K562 (cell line): ENCODE measurements around the gene MPHOSPH8. TPM values are rescaled to one million over a fixed set of nuclear protein-coding genes. Genes with fewer than 3 reads are reported as not detected.

Source experiments
- ATAC-seq: fragments of 200-7000 bp; cut with Tn5 transposase; 3 replicates; pipeline ENCODE4 v1.9.1; 2020; ENCODE audit warnings: moderate library complexity
- BruUV-seq: library from RNA; stranded (reverse); fragments of 400-500 nt; replicated peaks from 2 replicates; lab custom pipeline; 2021; lab: Mats Ljungman, UMichigan
- CTCF ChIA-PET: fragments of 300-600 bp; formaldehyde crosslinking; extraction: SDS; loops from one replicate; lab custom pipeline; 2021; ENCODE audit warnings: low intra/inter-chr PET ratio; lab: Yijun Ruan, JAX
- POLR2A ChIA-PET: fragments of 300-600, 350-650 bp; sonication (Branson Sonifier 250); formaldehyde crosslinking; extraction: SDS; loops from one replicate; lab custom pipeline; 2021; ENCODE audit warnings: antibody characterized with exemption, inconsistent platforms; lab: Yijun Ruan, JAX
- DNase-seq, 4 experiments: peaks; one replicate each; pipeline versions ENCODE4 v3.0.0 to v3.0.0-alpha.2; 2011 to 2018; ENCODE audit warnings: low spot score in 3 of 4, mixed read lengths in 3 of 4; ENCODE audit errors: extremely low read depth in 1 of 4
- FAIRE-seq: peaks from 2 replicates; lab custom pipeline; 2011; peaks lifted over from hg19 to GRCh38; lab: Jason Lieb, UNC
- H2AFZ ChIP-seq: 2 replicates; pipeline ENCODE4 v1.6.0; 2011; ENCODE audit warnings: low read depth, low read length, control low read depth, inconsistent platforms
- H3K27ac ChIP-seq: fragments of 200-600 bp; 3 replicates; pipeline ENCODE4 v1.8.0; 2011; ENCODE audit warnings: low read depth, mild to moderate bottlenecking, control low read depth, inconsistent platforms, low read length, moderate library complexity, mixed read lengths; ENCODE audit errors: extremely low read depth
- H3K27me3 ChIP-seq, 2 experiments: fragments of 300-600 bp in 1 of 2; 2 replicates in 1 of 2; 3 replicates in 1 of 2; pipeline versions ENCODE4 v1.6.0 to v1.8.0; 2011; ENCODE audit warnings: inconsistent platforms in 2 of 2, low read length in 2 of 2, mild to moderate bottlenecking in 1 of 2, mixed read lengths in 1 of 2, moderate library complexity in 1 of 2; ENCODE audit not compliant: control insufficient read depth in 2 of 2, insufficient read depth in 2 of 2
- H3K36me3 ChIP-seq: fragments of 300-600 bp; 3 replicates; pipeline ENCODE4 v1.8.0; 2011; ENCODE audit warnings: mild to moderate bottlenecking, low read length, inconsistent platforms; ENCODE audit not compliant: control insufficient read depth, insufficient read depth
- H3K4me1 ChIP-seq, 2 experiments: fragments of 200-600 bp in 1 of 2; replicated peaks in 1 of 2; 2 replicates in 1 of 2; 3 replicates in 1 of 2; pipeline versions ENCODE4 v1.5.1 to v1.8.0; 2011; ENCODE audit warnings: inconsistent platforms in 2 of 2, low read length in 2 of 2, mild to moderate bottlenecking in 1 of 2, mixed read lengths in 1 of 2, moderate library complexity in 1 of 2; ENCODE audit not compliant: control insufficient read depth in 2 of 2, insufficient read depth in 2 of 2
- H3K4me2 ChIP-seq: 2 replicates; pipeline ENCODE4 v1.6.1; 2011; ENCODE audit warnings: low read length, control low read depth, inconsistent platforms, mixed read lengths; ENCODE audit not compliant: insufficient read depth
- H3K4me3 ChIP-seq: fragments of 200-600 bp; sonication (generic), shearing (Covaris generic); 2 replicates; pipeline ENCODE4 v1.5.1; 2016; ENCODE audit warnings: control low read depth, inconsistent platforms
- H3K79me2 ChIP-seq: fragments of 200-600 bp; 3 replicates; pipeline ENCODE4 v1.8.0; 2011; ENCODE audit warnings: low read length, inconsistent platforms; ENCODE audit not compliant: control insufficient read depth, insufficient read depth
- H3K9ac ChIP-seq, 2 experiments: 2 replicates each; pipeline versions ENCODE4 v1.6.0 to v1.6.1; 2011; ENCODE audit warnings: low read depth in 2 of 2, low read length in 2 of 2, control low read depth in 1 of 2, inconsistent platforms in 1 of 2, mild to moderate bottlenecking in 1 of 2, mixed read lengths in 1 of 2; ENCODE audit not compliant: insufficient read depth in 1 of 2
- H3K9me1 ChIP-seq: one replicate; pipeline ENCODE4 v1.6.0; 2011; ENCODE audit warnings: inconsistent platforms, mild to moderate bottlenecking, low read length, moderate library complexity; ENCODE audit not compliant: control insufficient read depth, insufficient read depth
- H3K9me3 ChIP-seq: replicated peaks from 2 replicates; pipeline ENCODE4 v1.5.1; 2011; ENCODE audit warnings: low read depth, low read length, inconsistent platforms; ENCODE audit not compliant: control insufficient read depth, insufficient read depth
- H4K20me1 ChIP-seq: replicated peaks from 2 replicates; pipeline ENCODE4 v1.6.1; 2011; ENCODE audit warnings: low read length, inconsistent platforms, mixed read lengths; ENCODE audit not compliant: control insufficient read depth, insufficient read depth
- ATF7 ChIP-seq: fragments of 450-650 bp; IDR thresholded peaks from 2 replicates; pipeline ENCODE4 v1.7.1; 2014; ENCODE audit warnings: mild to moderate bottlenecking, moderate library complexity
- BHLHE40 ChIP-seq: IDR thresholded peaks from 2 replicates; pipeline ENCODE4 v1.6.1; 2011; ENCODE audit warnings: low read length, improper control_type of control experiment
- CBFA2T2 ChIP-seq: fragments of 450-650 bp; conservative IDR thresholded peaks from 2 replicates; pipeline ENCODE4 v1.6.1; 2017; ENCODE audit warnings: mild to moderate bottlenecking
- E2F3 ChIP-seq: fragments of 250-450 bp; sonication (Bioruptor Pico); IDR thresholded peaks from 2 replicates; pipeline ENCODE4 v1.4.0; 2020; ENCODE audit warnings: mild to moderate bottlenecking
- FOXM1 ChIP-seq, 2 experiments: fragments of 450-650 bp in 1 of 2; sonication (generic) in 1 of 2; formaldehyde crosslinking in 1 of 2; IDR thresholded peaks; 2 replicates each; pipeline versions ENCODE4 v1.6.1 to v1.9.0; 2017 to 2022; ENCODE audit warnings: low read depth in 2 of 2, mild to moderate bottlenecking in 2 of 2, missing genetic modification reagents in 1 of 2, moderate library complexity in 1 of 2
- GABPB1 ChIP-seq: sonication (generic); formaldehyde crosslinking; IDR thresholded peaks from 2 replicates; pipeline ENCODE4 v1.8.0; 2022; ENCODE audit warnings: mild to moderate bottlenecking, missing genetic modification reagents
- MAFF ChIP-seq: IDR thresholded peaks from 2 replicates; pipeline ENCODE4 v1.6.1; 2012; ENCODE audit warnings: low read length, improper control_type of control experiment
- RBFOX2 ChIP-seq: fragments of 200-400 bp; formaldehyde crosslinking; IDR thresholded peaks from 2 replicates; pipeline ENCODE4 v1.6.1; 2017; ENCODE audit warnings: low read depth, mild to moderate bottlenecking, low read length, moderate library complexity
- TCF3 ChIP-seq: sonication (generic); formaldehyde crosslinking; IDR thresholded peaks from 2 replicates; pipeline ENCODE4 v1.4.0; 2020; ENCODE audit warnings: mild to moderate bottlenecking, missing genetic modification reagents
- THRAP3 ChIP-seq: fragments of 450-650 bp; IDR thresholded peaks from 2 replicates; pipeline ENCODE4 v1.6.1; 2016; ENCODE audit warnings: mild to moderate bottlenecking, inconsistent platforms, borderline replicate concordance
- ZEB2 ChIP-seq: fragments of 450-650 bp; IDR thresholded peaks from 2 replicates; pipeline ENCODE4 v1.6.1; 2016
- ZNF134 ChIP-seq: fragments of 250-450 bp; sonication (Bioruptor Pico); conservative IDR thresholded peaks from 2 replicates; pipeline ENCODE4 v1.4.0; 2020
- in situ Hi-C: fragments of 300-500 bp; cut with MboI; formaldehyde crosslinking; loops from 4 replicates; pipeline ENCODE4 v1.15.0; 2018; ENCODE audit warnings: inconsistent platforms, mixed read lengths
- intact Hi-C: fragments of 100-400 bp; cut with micrococcal nuclease; formaldehyde crosslinking; loops from 2 replicates; pipeline ENCODE4 v1.14.2; 2022
- polyA plus RNA-seq, 8 experiments: library from polyadenylated mRNA; depleted of rRNA in 4 of 8; stranded (reverse) in 5 of 8; unstranded in 3 of 8; fragments of >200 nt; fragmentation: Nextera tagmentation in 2 of 8; fragmentation: Illumina TruSeq in 1 of 8; extraction: Ambion mirVana in 2 of 8; extraction: Trizol in 1 of 8; gene quantifications; 2 replicates each; pipeline versions ENCODE4 v1.2.1 to v1.2.3, GENCODE V29; 2011 to 2014; ENCODE audit warnings: inconsistent platforms in 1 of 8, missing spikeins in 1 of 8
- total RNA-seq, 7 experiments: library from RNA; depleted of rRNA in 6 of 7; stranded (reverse); fragments of >200 nt in 6 of 7; fragmentation: Illumina TruSeq in 2 of 7; extraction: Trizol in 2 of 7; gene quantifications; 2 replicates each; pipeline versions ENCODE4 v1.2.1 to v1.2.3, GENCODE V29; 2011 to 2021; ENCODE audit warnings: low replicate concordance in 1 of 7
- TF ChIP-seq, protein P1 (sequence below): fragments of 250-450 bp; sonication (Bioruptor Pico); IDR thresholded peaks from 2 replicates; pipeline ENCODE4 v1.5.0; 2021; ENCODE audit warnings: mild to moderate bottlenecking, moderate library complexity
- TF ChIP-seq, protein P2 (sequence below): fragments of 450-650 bp; conservative IDR thresholded peaks from 2 replicates; pipeline ENCODE4 v1.6.1; 2016; ENCODE audit warnings: missing genetic modification characterization, low read depth, mild to moderate bottlenecking, missing compliant biosample characterization, moderate library complexity
- TF ChIP-seq, protein P3 (sequence below): sonication (generic); formaldehyde crosslinking; IDR thresholded peaks from 2 replicates; pipeline ENCODE4 v1.4.0; 2020; ENCODE audit warnings: mild to moderate bottlenecking, missing genetic modification reagents

The MPHOSPH8 gene
- total and polyA plus RNA-seq, 9 of the 15 experiments (the other 6 are each of a cell fraction or from before 2014, with no cell fraction given), result 10.3 to 24.8 (median 16.6) TPM

DNA sequence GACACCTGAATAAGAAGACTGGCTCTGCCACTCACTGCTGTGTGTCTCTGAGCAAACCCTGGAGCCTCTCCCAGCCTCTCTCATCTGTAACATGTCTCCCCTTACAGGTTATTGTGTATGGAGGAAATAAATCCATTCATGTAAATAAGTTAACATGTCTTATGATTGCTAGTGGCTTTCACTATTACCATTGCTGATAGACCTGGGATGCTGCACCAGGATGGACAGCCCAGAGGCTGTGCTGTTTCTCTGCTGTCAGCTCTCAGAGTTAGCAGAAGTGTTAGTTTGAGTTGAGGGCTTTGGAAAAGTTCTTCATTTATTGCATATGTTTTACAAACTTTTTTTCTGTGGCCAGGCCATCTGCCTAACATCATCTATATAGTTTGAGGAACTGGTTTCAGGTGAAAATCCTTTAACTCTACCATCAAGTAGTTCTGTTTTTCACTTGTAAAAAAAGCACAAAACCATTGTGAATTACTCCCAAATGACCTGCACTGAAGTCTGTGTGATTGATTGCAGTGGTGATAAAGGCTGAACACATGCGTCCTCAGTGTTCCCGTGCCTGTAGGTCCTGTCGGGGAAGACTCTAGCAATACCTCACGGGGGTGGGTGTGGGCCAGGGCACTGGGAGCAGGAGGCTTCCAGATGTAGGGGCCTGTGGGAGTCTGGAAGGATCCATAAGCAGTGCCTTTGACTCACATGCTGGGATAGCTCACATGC, 24.6 kb downstream of the MPHOSPH8 start (continued):
- TF ChIP-seq, protein P1, sequence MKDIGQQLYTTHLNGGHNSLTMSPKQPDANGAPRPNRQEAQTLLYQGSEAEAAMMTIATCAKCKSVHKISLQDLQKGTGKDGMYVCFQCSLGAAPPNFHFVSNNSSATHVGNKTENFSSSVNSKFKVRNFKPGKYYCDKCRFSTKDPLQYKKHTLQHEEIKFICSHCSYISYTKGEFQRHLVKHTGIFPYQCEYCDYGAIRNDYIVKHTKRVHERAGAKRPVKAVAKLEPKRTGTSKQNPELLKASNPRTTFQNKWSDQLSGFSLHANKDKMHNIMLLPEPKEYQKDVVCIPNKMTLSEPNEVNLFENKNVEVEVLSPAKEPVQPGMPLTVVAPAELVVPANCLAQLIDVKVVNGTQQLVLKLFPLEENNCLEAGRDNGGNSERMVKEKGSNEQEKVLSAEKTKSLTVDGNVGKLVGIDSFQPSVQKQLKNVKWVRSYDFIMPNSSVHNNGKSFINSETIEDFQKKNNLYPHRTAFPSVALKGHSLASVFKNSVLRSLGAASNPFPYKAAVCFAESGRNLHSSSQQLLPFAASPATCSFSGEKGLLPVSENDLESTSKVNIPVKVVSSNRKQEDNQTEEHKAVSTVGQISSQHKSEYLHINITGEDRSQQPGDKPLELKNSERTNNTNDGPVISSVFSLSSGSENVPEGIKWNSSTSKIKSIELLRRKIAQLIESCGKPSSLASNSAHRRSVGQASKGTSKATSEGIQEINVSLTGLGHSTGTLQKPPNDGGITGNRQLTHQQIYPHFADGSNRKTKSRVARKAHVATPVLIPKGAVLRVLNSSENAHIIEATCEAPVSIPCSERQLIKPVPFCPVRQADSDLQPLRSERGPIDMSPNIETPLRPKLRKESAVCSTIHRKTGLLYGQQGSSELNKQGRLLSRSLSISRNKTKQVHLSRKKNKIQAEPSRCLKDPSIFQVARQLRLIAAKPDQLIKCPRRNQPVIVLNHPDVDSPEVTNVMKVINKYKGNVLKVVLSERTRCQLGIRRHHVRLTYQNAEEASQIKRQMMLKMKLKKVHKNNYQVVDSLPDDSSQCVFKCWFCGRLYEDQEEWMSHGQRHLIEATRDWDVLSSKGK, result no peak
- no peak for TF ChIP-seq ATF7
- no peak for TF ChIP-seq BHLHE40
- TF ChIP-seq CBFA2T2, result no peak

DNA sequence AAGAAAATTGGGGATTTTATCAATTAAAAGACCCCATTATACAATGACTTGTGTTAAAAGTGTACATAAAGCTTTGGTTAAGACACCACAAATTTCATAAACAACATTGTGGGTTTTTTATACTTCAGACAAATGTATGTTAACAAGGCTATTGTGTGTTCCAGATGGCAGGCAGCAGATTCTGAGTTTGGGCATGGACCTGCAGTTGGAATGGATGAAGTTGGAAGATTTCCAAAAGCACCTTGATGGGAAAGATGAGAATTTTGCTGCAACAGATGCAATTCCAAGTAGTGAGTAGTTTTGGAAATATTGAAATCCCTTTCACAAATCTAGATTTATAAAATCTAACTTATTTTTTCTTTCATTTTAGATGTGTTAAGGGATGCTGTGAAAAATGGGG, 25.4 kb downstream of the MPHOSPH8 start:
- DNase-seq, result no peak
- Histone ChIP-seq H3K9ac (no peak overlapping the region), H3K4me1 (no peaks in the 10 kb centered on the region), H3K36me3 (peaks cover 39% of the 10 kb centered on the region), H3K9me3 (no peaks in the 10 kb centered on the region), H3K27ac (no peak overlapping the region), H4K20me1 (no peaks in the 10 kb centered on the region), H3K4me2 (no peak overlapping the region), H3K9me1 (no peaks in the 10 kb centered on the region), H2AFZ (no peak overlapping the region), H3K4me3 (no peak overlapping the region), H3K79me2 (no peaks in the 10 kb centered on the region), H3K27me3 (no peaks in the 10 kb centered on the region)
- in situ Hi-C loops, result no loop called here
- no peak for FAIRE-seq
- ChIA-PET CTCF (no interaction called here), POLR2A (no interaction called here)
- intact Hi-C loops, result no loop called here
- no peak for ATAC-seq
- BruUV-seq, result no TSS peak
- TF ChIP-seq ZNF134 (CRISPR knock-in tag) (no peak), TCF3 (CRISPR knock-in tag) (no peak), GABPB1 (CRISPR knock-in tag) (no peak), ZEB2 (no peak), E2F3 (CRISPR knock-in tag) (no peak), FOXM1 (IDR thresholded peaks at IDR 0.05; ENCODE audit: low read depth) (no peak), FOXM1 (CRISPR knock-in tag; IDR thresholded peaks at IDR 0.05; ENCODE audit: low read depth) (no peak), MAFF (no peak), RBFOX2 (no peak), THRAP3 (no peak)
- TF ChIP-seq, protein P2, sequence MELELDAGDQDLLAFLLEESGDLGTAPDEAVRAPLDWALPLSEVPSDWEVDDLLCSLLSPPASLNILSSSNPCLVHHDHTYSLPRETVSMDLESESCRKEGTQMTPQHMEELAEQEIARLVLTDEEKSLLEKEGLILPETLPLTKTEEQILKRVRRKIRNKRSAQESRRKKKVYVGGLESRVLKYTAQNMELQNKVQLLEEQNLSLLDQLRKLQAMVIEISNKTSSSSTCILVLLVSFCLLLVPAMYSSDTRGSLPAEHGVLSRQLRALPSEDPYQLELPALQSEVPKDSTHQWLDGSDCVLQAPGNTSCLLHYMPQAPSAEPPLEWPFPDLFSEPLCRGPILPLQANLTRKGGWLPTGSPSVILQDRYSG (tag), result no peak
- TF ChIP-seq, protein P3, sequence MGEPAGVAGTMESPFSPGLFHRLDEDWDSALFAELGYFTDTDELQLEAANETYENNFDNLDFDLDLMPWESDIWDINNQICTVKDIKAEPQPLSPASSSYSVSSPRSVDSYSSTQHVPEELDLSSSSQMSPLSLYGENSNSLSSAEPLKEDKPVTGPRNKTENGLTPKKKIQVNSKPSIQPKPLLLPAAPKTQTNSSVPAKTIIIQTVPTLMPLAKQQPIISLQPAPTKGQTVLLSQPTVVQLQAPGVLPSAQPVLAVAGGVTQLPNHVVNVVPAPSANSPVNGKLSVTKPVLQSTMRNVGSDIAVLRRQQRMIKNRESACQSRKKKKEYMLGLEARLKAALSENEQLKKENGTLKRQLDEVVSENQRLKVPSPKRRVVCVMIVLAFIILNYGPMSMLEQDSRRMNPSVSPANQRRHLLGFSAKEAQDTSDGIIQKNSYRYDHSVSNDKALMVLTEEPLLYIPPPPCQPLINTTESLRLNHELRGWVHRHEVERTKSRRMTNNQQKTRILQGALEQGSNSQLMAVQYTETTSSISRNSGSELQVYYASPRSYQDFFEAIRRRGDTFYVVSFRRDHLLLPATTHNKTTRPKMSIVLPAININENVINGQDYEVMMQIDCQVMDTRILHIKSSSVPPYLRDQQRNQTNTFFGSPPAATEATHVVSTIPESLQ (CRISPR knock-in tag), result no peak
